ENCODE results near the gene PDHB. TPM values are rescaled to one million over a fixed set of nuclear protein-coding genes. Genes with fewer than 3 reads are reported as not detected.

The PDHB gene
- total and polyA plus RNA-seq, 4 donors: 47.8 to 92.1 (median 60.6) TPM

- 80% methylated on average over 8 of the region's 8 CpGs for WGBS
- no peaks in the 10 kb centered on the region for H3K9me3 ChIP-seq (ENCODE audit: control insufficient read depth in 4 of 4, low read length in 3 of 4)
- no peaks in the 10 kb centered on the region for H3K27me3 ChIP-seq (ENCODE audit: control insufficient read depth in 4 of 4, insufficient read depth in 4 of 4, low read length in 3 of 4)
- peaks cover 10 to 38% (median 27%) of the 10 kb centered on the region in 4 donors for H3K36me3 ChIP-seq (ENCODE audit: control insufficient read depth in 4 of 4, insufficient read depth in 3 of 4, low read depth in 1 of 4, low read length in 3 of 4)
- H3K4me1 ChIP-seq (ENCODE audit: control insufficient read depth in 4 of 4, insufficient read depth in 4 of 4, low read length in 3 of 4): peaks cover 0 to 7% (median 0%) of the 10 kb centered on the region in 4 donors
- no peak for DNase-seq (ENCODE audit: low spot score)
- H3K9ac ChIP-seq (ENCODE audit: low read depth in 1 of 2, low read length in 2 of 2): no peak overlapping the region
- H3K4me3 ChIP-seq (ENCODE audit: low read depth in 1 of 3, low read length in 3 of 3): no peak overlapping the region
- TF ChIP-seq SP1 (IDR thresholded peaks at IDR 0.05) (no peak), NR2F2 (IDR thresholded peaks at IDR 0.05) (no peak), RAD21 (IDR thresholded peaks at IDR 0.05) (peak; percentile 51 to 63)
- H3K27ac ChIP-seq (ENCODE audit: low read depth in 1 of 2, low read length in 2 of 2): no peak overlapping the region
These were observed 10.8 kb downstream of the PDHB start for GRCh38 chr3:58422756-58423325.

DNA sequence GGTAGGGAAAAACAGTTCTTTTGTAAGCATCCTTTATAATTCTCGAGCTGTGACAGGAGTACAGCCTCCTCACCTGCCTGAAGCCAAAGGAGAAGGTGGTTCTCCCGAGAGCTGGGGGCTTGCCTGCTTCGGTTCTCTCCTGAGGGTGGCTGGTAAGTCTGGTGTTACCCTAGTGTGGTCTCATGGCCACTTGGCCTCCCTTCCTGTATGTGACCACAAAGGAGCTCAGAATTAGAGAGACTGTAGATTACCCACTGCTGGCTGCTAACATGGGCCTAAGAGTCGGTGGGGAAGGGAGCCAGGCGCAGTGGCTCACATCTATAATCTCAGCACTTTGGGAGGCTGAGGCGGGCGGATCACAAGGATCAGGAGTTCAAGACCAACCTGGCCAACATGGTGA lies 12.6 kb downstream of the PDHB start:
- H3K27ac ChIP-seq (ENCODE audit: low read depth in 1 of 2, low read length in 2 of 2): no peak overlapping the region
- no peak overlapping the region for H3K9ac ChIP-seq (ENCODE audit: low read depth in 1 of 2, low read length in 2 of 2)
- no peaks in the 10 kb centered on the region for H3K27me3 ChIP-seq (ENCODE audit: control insufficient read depth in 4 of 4, insufficient read depth in 4 of 4, low read length in 3 of 4)
- H3K4me1 ChIP-seq (ENCODE audit: control insufficient read depth in 4 of 4, insufficient read depth in 4 of 4, low read length in 3 of 4): peaks cover 3 to 19% (median 7%) of the 10 kb centered on the region in 4 donors
- 94% methylated on average over 7 of the region's 7 CpGs for WGBS
- H3K4me3 ChIP-seq (ENCODE audit: low read depth in 1 of 3, low read length in 3 of 3): no peak overlapping the region
- TF ChIP-seq SP1 (IDR thresholded peaks at IDR 0.05) (no peak), RXRA (IDR thresholded peaks at IDR 0.05) (no peak), FOXA2 (IDR thresholded peaks at IDR 0.05) (no peak), CTCF (IDR thresholded peaks at IDR 0.05; ENCODE audit: low read depth, low read length, missing input control) (no peak)
- no peak for DNase-seq (ENCODE audit: low spot score)
- H3K9me3 ChIP-seq (ENCODE audit: control insufficient read depth in 4 of 4, low read length in 3 of 4): no peaks in the 10 kb centered on the region
- peaks cover 3 to 28% (median 18%) of the 10 kb centered on the region in 4 donors for H3K36me3 ChIP-seq (ENCODE audit: control insufficient read depth in 4 of 4, insufficient read depth in 3 of 4, low read depth in 1 of 4, low read length in 3 of 4)

DNA sequence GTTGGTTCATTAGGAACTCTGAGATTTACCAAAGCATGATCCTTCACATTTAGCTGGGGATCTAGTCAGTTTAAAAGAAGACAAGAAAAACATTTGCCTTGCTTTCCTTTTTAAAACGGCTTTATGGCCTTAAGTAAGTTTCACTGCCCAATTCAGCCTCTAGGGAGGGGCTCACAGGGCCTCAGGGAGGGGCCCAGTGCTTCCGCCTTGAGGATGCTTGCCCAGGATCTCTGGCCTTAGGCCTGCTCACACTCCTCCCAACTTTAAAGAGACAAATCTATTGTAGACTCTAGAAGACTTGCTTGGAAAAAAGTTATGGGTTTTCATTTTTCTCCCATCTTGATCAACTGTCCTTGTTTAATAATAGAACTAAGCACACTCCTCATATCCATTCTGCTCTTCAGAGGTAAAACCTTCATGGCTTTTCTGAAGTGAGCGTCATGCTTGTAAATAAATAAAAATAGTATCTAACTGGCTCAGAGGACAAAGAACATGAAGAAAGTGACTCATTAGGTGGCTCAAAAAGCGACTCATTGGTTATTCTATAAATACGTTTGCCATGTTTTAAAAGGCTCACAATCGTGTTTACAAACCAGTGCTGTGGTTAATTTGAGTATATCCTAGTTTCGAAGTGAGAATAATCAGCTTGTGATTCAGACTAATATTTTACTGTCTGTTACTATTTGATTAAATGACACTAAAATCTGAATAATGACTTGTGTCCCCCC lies 13.7 kb downstream of the PDHB start:
- Histone ChIP-seq H3K36me3 (ENCODE audit: control insufficient read depth in 4 of 4, insufficient read depth in 3 of 4, low read depth in 1 of 4, low read length in 3 of 4) (peaks cover 3 to 25% (median 11%) of the 10 kb centered on the region in 4 donors), H3K27me3 (ENCODE audit: control insufficient read depth in 4 of 4, insufficient read depth in 4 of 4, low read length in 3 of 4) (no peaks in the 10 kb centered on the region), H3K9me3 (ENCODE audit: control insufficient read depth in 4 of 4, low read length in 3 of 4) (no peaks in the 10 kb centered on the region), H3K27ac (ENCODE audit: low read depth in 1 of 2, low read length in 2 of 2) (no peak overlapping the region), H3K4me3 (ENCODE audit: low read depth in 1 of 3, low read length in 3 of 3) (no peak overlapping the region), H3K9ac (ENCODE audit: low read depth in 1 of 2, low read length in 2 of 2) (no peak overlapping the region), H3K4me1 (ENCODE audit: control insufficient read depth in 4 of 4, insufficient read depth in 4 of 4, low read length in 3 of 4) (peaks cover 3 to 19% (median 7%) of the 10 kb centered on the region in 4 donors)
- DNase-seq (ENCODE audit: low spot score): no peak
- WGBS: 80% methylated on average over 7 of the region's 7 CpGs
- TF ChIP-seq SP1 (IDR thresholded peaks at IDR 0.05) (no peak), JUND (IDR thresholded peaks at IDR 0.05) (no peak), YY1 (IDR thresholded peaks at IDR 0.05) (no peak), HNF4G (IDR thresholded peaks at IDR 0.05) (no peak), ZBTB33 (IDR thresholded peaks at IDR 0.05) (no peak)
- TF ChIP-seq, protein P1, sequence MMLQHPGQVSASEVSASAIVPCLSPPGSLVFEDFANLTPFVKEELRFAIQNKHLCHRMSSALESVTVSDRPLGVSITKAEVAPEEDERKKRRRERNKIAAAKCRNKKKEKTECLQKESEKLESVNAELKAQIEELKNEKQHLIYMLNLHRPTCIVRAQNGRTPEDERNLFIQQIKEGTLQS (IDR thresholded peaks at IDR 0.05): no peak

Data from liver (tissue), 9 donors.